Loucy (cell line): ENCODE data around the gene NAP1L1.

Experiments
- EZH2phosphoT487 ChIP-seq: fragments of 200-600 bp; IDR thresholded peaks from 2 replicates; pipeline ENCODE4 v1.6.1; 2018; ENCODE audit warnings: antibody characterized with exemption, mild to moderate bottlenecking, moderate library complexity, borderline replicate concordance
- TF ChIP-seq, protein P1 (sequence below): fragments of 200-600 bp; sonication (generic); conservative IDR thresholded peaks from 2 replicates; pipeline ENCODE4 v1.5.1; 2014; ENCODE audit warnings: mild to moderate bottlenecking, antibody characterized with exemption, low read length

DNA sequence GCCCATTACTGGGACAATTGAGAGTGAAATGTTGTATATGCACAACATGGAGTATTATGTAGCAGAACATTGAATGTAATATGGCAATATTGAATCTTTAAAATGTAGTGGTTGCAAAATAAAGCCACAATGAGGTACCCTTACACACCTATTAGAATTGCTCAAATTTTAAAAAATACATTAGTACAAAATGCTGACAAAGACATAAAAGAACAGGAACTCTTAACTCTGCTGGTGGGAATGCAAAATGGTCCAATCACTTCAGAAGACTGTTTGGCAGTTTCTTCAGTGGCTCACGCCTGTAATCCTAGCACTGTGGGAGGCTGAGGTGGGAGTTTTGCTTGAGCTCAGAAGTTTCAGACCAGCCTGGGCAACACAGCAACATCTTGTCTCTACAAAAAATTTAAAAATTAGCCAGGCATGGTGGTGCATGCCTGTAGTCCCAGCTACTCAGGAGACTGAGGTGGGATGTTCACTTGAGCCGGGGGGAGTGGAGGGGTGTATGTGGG is 6.8 kb upstream of the NAP1L1 start:
- TF ChIP-seq, protein P1, sequence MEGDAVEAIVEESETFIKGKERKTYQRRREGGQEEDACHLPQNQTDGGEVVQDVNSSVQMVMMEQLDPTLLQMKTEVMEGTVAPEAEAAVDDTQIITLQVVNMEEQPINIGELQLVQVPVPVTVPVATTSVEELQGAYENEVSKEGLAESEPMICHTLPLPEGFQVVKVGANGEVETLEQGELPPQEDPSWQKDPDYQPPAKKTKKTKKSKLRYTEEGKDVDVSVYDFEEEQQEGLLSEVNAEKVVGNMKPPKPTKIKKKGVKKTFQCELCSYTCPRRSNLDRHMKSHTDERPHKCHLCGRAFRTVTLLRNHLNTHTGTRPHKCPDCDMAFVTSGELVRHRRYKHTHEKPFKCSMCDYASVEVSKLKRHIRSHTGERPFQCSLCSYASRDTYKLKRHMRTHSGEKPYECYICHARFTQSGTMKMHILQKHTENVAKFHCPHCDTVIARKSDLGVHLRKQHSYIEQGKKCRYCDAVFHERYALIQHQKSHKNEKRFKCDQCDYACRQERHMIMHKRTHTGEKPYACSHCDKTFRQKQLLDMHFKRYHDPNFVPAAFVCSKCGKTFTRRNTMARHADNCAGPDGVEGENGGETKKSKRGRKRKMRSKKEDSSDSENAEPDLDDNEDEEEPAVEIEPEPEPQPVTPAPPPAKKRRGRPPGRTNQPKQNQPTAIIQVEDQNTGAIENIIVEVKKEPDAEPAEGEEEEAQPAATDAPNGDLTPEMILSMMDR: no peak
- no peak for TF ChIP-seq EZH2phosphoT487
